Colonic mucosa (tissue), 4 donors: Measurements from ENCODE around the gene PAPSS2. TPM values are rescaled to one million over a fixed set of nuclear protein-coding genes. Genes with fewer than 3 reads are reported as not detected.

ENCODE experiments used
- DNase-seq: peaks from one replicate; pipeline ENCODE4 v3.0.0-alpha.2; 2020
- H3K27ac ChIP-seq: fragments of 200-600 bp; one replicate; pipeline ENCODE4 v1.8.0; 2021
- H3K27me3 ChIP-seq: fragments of 200-600 bp; one replicate; pipeline ENCODE4 v1.8.0; 2021
- H3K36me3 ChIP-seq: fragments of 200-600 bp; one replicate; pipeline ENCODE4 v1.8.0; 2021
- H3K4me1 ChIP-seq: fragments of 200-600 bp; one replicate; pipeline ENCODE4 v1.8.0; 2021; ENCODE audit warnings: mild to moderate bottlenecking
- H3K4me3 ChIP-seq: fragments of 200-600 bp; one replicate; pipeline ENCODE4 v1.8.0; 2021
- H3K9ac ChIP-seq, 2 donors: one replicate each; pipeline ENCODE4 v1.7.0; 2013; ENCODE audit warnings: control low read depth in 2 of 2, low read depth in 2 of 2, low read length in 2 of 2
- H3K9me3 ChIP-seq: fragments of 200-600 bp; one replicate; pipeline ENCODE4 v1.8.0; 2021
- CTCF ChIP-seq: fragments of 200-600 bp; IDR thresholded peaks from one replicate; pipeline ENCODE4 v1.8.0; 2022; ENCODE audit warnings: antibody characterized with exemption, mild to moderate bottlenecking
- intact Hi-C: fragments of 100-400 bp; cut with DNase I; formaldehyde crosslinking; loops from one replicate; pipeline ENCODE4 v1.14.1; 2022
- total RNA-seq, 2 donors: library from RNA; stranded (reverse); fragmentation: NEBNext Ultra II Directional in 1 of 2; extraction: Animal tissue kit (Norgen Biotek cat#: 25700) in 1 of 2; gene quantifications; one replicate each; pipeline ENCODE4 v1.2.1, GENCODE V29; 2021
- donor health status: healthy.
- donor health status: DM: no; HTN: no; CAD: no.
- donor health status: DM: no; HTN: no; CAD: no.

The PAPSS2 gene
- total RNA-seq, 2 donors from 2014 or later = 279 to 310 TPM

- TF ChIP-seq CTCF = no peak
- H3K27me3 ChIP-seq = no peaks in the 10 kb centered on the region
- H3K4me3 ChIP-seq = no peak overlapping the region
- H3K4me1 ChIP-seq = no peaks in the 10 kb centered on the region
- H3K36me3 ChIP-seq = no peaks in the 10 kb centered on the region
- H3K9me3 ChIP-seq = no peaks in the 10 kb centered on the region
- no peak overlapping the region for H3K27ac ChIP-seq
- no peak for DNase-seq
- intact Hi-C loops = no loop called here
- H3K9ac ChIP-seq = no peak overlapping the region
These were observed 33.2 kb upstream of the PAPSS2 start for GRCh38 chr10:87626422-87626892.

- H3K27me3 ChIP-seq = no peaks in the 10 kb centered on the region
- H3K9me3 ChIP-seq = no peaks in the 10 kb centered on the region
- intact Hi-C loops = no loop called here
- no peak overlapping the region for H3K4me3 ChIP-seq
- TF ChIP-seq CTCF = no peak
- H3K27ac ChIP-seq = no peak overlapping the region
- no peaks in the 10 kb centered on the region for H3K4me1 ChIP-seq
- no peaks in the 10 kb centered on the region for H3K36me3 ChIP-seq
- H3K9ac ChIP-seq = no peak overlapping the region
- no peak for DNase-seq
These were observed 29.5 kb upstream of the PAPSS2 start for GRCh38 chr10:87630171-87630570.

GRCh38 chr10:87632454-87632853 lies 27.2 kb upstream of the PAPSS2 start:
- no peak overlapping the region for H3K9ac ChIP-seq
- no peak overlapping the region for H3K4me3 ChIP-seq
- H3K27me3 ChIP-seq = no peaks in the 10 kb centered on the region
- no peak for TF ChIP-seq CTCF
- no peaks in the 10 kb centered on the region for H3K9me3 ChIP-seq
- intact Hi-C loops = no loop called here
- no peaks in the 10 kb centered on the region for H3K36me3 ChIP-seq
- no peak for DNase-seq
- no peaks in the 10 kb centered on the region for H3K4me1 ChIP-seq
- H3K27ac ChIP-seq = no peak overlapping the region

GRCh38 chr10:87634311-87634710 lies 25.4 kb upstream of the PAPSS2 start:
- Histone ChIP-seq H3K36me3 (no peaks in the 10 kb centered on the region), H3K9me3 (no peaks in the 10 kb centered on the region), H3K9ac (no peak overlapping the region), H3K27me3 (no peaks in the 10 kb centered on the region), H3K4me3 (no peak overlapping the region), H3K27ac (no peak overlapping the region), H3K4me1 (no peaks in the 10 kb centered on the region)
- TF ChIP-seq CTCF = no peak
- DNase-seq = no peak
- intact Hi-C loops = no loop called here

GRCh38 chr10:87635498-87636312 lies 24.0 kb upstream of the PAPSS2 start:
- Histone ChIP-seq H3K4me1 (no peaks in the 10 kb centered on the region), H3K9ac (no peak overlapping the region), H3K36me3 (no peaks in the 10 kb centered on the region), H3K27me3 (no peaks in the 10 kb centered on the region), H3K27ac (no peak overlapping the region), H3K4me3 (no peak overlapping the region), H3K9me3 (no peaks in the 10 kb centered on the region)
- intact Hi-C loops = no loop called here
- DNase-seq = no peak
- TF ChIP-seq CTCF = no peak
